HG03135 (cell line): ENCODE data around the gene WIPF3.

Source experiments
- ATAC-seq: cut with Tn5 transposase; IDR thresholded peaks from one replicate; pipeline ENCODE4 v1.9.1; 2021; ENCODE audit warnings: mild to moderate bottlenecking, moderate library complexity; ENCODE audit not compliant: unreplicated experiment

Gene WIPF3

GRCh38 chr7:29900745-29901144, 94.4 kb downstream of the WIPF3 start:
- no peak for ATAC-seq

DNA sequence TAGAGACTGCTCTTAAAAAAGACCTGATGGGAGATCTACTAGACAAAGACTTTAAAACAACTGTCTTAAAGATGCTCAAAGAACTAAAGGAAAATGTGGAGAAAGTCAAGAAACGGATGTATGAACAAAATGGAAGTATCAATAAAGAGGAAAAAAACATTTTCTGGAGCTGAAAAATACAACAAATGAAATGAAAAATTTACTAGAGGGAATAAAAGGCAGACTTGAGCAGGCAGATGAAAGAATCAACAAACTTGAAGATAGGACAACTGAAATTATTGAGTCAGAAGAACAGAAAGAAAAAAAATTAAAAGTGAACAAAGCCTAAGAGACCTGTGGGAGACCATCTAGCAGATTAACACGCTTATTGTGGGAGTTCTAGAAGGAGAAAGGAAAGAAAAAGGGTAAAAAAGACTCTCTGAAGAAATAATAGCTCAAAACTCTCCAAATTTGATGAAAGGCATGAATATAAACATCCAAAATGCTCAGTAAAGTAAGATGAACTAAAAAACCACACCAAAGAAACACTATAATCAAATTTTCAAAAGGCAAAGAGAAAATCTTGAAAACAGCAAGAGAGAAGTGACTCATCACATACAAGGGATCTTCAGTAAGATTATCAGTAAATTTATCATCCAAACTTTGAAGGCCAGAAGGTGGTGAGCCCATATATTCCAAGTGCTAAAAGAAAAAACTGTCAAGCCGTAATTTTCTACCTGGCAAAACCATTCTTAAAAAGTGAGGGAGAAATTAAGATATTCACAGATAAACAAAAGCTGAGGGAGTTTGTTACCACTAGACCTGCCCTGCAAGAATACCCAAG, 100.1 kb downstream of the WIPF3 start:
- no peak for ATAC-seq

DNA sequence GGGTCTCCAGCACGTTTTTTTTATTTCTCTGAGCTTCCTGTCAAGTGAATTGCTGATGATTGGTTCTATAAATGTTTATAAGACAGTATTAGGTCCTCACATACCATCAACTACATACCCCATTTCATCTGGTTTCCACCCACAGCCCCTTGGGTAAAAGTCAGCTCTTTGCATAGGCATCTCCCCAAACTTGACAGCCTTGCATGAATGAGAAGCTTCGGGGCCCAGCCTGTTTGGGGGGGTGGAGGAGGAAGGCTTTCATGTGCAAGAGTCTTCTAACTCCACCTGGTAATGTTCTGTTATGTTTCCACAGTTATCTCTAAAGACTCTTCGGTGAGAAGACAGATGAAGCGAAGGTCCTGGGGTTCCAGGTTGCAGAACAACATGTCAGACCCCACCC, 107.9 kb downstream of the WIPF3 start:
- ATAC-seq: no peak

GRCh38 chr7:29915481-29916215, 109.3 kb downstream of the WIPF3 start:
- ATAC-seq: no peak

- no peak for ATAC-seq
Observed at GRCh38 chr7:29917641-29918040, 111.3 kb downstream of the WIPF3 start.

DNA sequence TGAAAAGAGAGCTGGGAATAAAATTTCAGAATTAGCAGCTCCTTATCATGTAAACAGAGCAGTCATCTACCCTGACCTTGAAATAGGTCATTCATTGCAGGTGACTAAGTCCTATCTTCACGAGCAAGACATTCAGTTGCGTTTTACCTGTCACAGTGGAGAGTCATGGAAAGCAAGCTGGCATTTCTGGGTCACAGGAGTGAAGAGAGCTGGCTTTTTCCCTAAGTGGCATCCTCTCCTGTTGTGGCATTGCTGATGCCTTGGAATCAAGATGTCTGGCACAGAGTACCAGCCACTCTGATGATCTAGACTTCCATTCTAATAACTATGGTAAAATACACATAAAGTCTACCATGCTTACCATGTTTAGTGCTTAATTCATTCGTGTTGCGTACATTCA, 112.5 kb downstream of the WIPF3 start:
- no peak for ATAC-seq

DNA sequence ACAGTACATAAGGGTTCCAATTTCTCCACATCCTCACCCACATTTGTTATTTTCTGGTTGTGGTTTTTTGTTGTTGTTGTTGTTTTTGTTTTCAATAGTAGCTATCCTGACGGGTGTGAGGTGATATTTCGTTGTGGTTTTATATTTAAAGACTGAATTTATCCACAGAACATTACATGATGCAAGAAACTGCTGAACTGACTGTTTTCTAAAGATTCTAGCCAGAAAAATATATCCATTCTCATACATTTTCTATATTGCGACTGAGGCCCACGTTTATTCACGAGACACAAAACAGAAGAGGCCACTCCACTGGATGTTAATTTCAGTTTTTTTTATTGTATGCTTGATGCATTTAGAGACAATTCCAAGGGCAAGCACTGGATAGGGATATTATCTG, 113.5 kb downstream of the WIPF3 start:
- ATAC-seq: no peak

GRCh38 chr7:29920491-29920890, 114.2 kb downstream of the WIPF3 start:
- ATAC-seq: no peak

DNA sequence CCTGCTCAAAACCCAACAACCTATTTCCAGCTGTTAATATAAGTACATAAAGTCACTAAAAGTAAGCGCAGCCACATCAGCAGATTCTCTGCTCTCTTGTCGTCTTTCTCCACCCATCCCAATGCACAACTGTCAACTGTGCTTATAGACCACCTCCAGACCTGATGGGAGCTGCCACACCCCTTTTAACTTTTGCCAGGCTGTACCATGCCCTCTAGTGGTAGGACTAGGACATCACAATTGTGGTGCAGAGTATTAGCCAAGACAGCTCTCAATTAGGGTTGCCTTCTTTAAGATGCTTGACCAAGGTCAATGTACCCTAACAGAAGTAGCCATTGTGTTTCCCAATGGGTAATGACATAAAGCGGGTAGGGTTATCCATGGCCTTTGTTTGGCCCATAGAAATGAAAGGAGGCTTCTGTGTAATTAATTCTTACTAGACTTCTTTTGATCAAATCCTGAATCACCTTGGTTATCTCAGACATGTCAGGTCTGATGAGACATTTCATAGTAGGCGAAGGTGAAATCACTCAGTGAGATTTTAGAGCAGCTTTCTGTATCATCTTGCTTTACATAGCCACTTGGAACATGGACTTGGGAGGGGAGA, 115.2 kb downstream of the WIPF3 start:
- peak; percentile 81 for ATAC-seq

- ATAC-seq: no peak
Observed at GRCh38 chr7:29922921-29923700, 116.8 kb downstream of the WIPF3 start.

- no peak for ATAC-seq
Observed at GRCh38 chr7:29924006-29924405, 117.7 kb downstream of the WIPF3 start.

- no peak for ATAC-seq
Observed at GRCh38 chr7:29924684-29925083, 118.4 kb downstream of the WIPF3 start.

DNA sequence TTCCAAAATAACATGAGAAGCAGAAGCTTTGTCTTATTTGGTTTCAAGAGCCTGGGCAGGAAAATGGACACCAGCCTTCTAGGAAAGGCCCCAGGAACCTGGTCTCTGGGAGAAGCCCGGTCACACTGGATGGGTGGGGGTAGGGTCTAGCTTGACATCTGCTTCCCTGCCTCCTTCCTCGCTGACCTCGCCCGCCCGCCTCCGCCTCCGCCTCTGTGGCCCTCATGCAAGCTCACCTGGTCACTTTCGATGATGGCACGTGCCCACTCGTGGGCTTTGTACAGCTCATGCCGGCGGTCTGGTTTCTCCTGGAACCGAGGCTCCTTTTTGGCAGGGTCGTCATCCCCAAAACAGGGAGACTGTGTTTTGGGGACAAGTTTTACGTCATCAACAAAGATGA, 119.9 kb downstream of the WIPF3 start:
- no peak for ATAC-seq

DNA sequence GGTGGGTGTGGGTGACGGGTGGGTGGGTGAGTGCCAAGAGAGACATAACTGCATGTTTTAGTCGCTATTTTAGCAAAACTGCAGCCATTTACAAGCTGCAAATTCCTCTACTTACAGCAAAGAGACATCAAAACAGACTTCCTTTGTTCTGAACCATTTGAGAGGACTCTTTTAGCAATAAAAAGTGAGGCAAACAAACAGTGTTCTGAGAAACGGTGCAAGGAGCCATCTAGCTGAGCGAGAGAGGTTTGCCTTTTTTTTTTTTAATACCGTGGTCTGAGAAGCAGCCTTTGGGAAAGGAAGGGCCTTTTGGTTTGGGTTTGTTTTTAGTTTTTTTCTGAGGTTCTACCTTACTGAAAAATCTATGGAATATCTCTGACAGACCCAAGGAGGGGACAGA, 120.4 kb downstream of the WIPF3 start:
- ATAC-seq: no peak

- ATAC-seq: no peak
Observed at GRCh38 chr7:29929018-29929807, 122.9 kb downstream of the WIPF3 start.

DNA sequence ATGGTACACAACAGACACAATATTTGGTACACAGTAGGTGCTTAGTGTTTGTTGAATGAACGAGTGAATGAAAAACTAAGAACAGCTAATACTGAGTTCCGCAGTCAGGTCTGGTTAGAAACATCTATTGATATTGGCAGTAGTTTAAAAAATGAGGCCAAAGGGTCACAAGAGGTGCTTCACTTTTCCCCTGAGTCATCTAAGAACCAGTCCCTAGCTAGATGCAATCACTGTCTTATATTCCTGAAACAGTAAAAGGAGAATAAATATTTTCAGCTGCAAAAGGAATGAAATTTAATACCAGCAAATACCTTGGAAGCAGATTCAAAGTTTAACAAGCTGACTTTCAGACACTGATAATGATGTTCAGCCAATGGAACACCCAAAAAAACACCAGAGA, 128.8 kb downstream of the WIPF3 start:
- ATAC-seq: no peak

- ATAC-seq: no peak
Observed at GRCh38 chr7:29937132-29937531, 130.8 kb downstream of the WIPF3 start.

GRCh38 chr7:29940199-29940598, 133.9 kb downstream of the WIPF3 start:
- ATAC-seq: no peak

DNA sequence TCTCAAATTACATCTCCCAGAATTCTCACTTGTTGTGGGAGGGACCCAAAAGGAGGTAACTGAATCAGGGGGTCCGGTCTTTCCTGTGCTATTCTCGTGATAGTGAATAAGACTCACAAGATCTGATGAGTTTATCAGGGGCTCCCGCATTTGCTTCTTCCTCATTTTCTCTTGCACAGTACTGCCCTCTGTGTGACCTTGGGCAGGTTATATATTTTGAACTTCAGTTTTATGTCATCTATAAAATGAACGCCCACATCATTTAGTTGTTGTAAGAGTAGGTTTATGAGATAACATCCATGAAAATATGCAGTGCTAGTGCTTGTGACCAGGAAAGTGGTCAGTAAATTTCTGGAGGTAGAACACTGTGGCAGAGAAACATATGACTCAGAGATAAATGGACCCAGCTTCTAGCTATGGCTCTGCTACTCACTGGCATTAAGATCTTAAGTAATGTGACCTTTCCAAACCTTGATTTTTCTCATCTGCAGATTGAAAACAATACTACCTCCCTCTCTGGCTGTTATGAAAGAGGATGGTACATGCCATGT, 139.0 kb downstream of the WIPF3 start:
- ATAC-seq: no peak
